Testis (tissue), 3 donors: ENCODE measurements around the gene MRS2. TPM values are rescaled to one million over a fixed set of nuclear protein-coding genes. Genes with fewer than 3 reads are reported as not detected.
"Not testable (repeated sequence)": the region's sequence is repeated elsewhere in the genome, so short reads cannot be mapped to it uniquely, and the experiment has no call there.

Experiments used
- DNase-seq: peaks from one replicate; pipeline ENCODE4 v3.0.0-alpha.2; 2019
- H3K27ac ChIP-seq, 2 donors: fragments of 200-600 bp; sonication (generic); one replicate each; pipeline ENCODE4 v1.5.1; 2019
- H3K27me3 ChIP-seq: fragments of 200-600 bp; sonication (generic); one replicate; pipeline ENCODE4 v1.5.1; 2019
- H3K36me3 ChIP-seq: fragments of 200-600 bp; sonication (generic); one replicate; pipeline ENCODE4 v1.5.1; 2017; ENCODE audit warnings: low read depth; ENCODE audit errors: missing control alignments
- H3K4me1 ChIP-seq: fragments of 200-600 bp; sonication (generic); one replicate; pipeline ENCODE4 v1.5.1; 2019
- H3K4me3 ChIP-seq, 2 donors: fragments of 200-600 bp; sonication (generic); one replicate each; pipeline ENCODE4 v1.5.1; 2017 to 2019
- H3K9me3 ChIP-seq: fragments of 200-600 bp; sonication (generic); one replicate; pipeline ENCODE4 v1.5.1; 2017
- CTCF ChIP-seq, 3 experiments: fragments of 450-650 bp in 2 of 3; fragments of 200-600 bp in 1 of 3; sonication (generic) in 1 of 3; IDR thresholded peaks; one replicate each; pipeline ENCODE4 v1.5.1; 2016 to 2019; ENCODE audit warnings: antibody characterized with exemption in 3 of 3, mild to moderate bottlenecking in 2 of 3, moderate library complexity in 1 of 3
- POLR2A ChIP-seq: fragments of 450-650 bp; IDR thresholded peaks from one replicate; pipeline ENCODE4 v1.6.1; 2017; ENCODE audit warnings: antibody characterized with exemption, mild to moderate bottlenecking, moderate library complexity
- WGBS, 2 donors: methylation state at CpG; one replicate each; pipeline ENCODE4 v1.1.5; 2018; 5-methylcytosine and 5-hydroxymethylcytosine counted together
- intact Hi-C: fragments of 100-400 bp; cut with DNase I; formaldehyde crosslinking; loops from one replicate; pipeline ENCODE4 v1.15.1; 2023; ENCODE audit warnings: low total_unique reads
- polyA plus RNA-seq: library from polyadenylated mRNA; stranded (reverse); fragments of 350-450 nt; fragmentation: Illumina TruSeq; extraction: RNeasy Lipid Tissue Mini Kit (QIAGEN cat#74804); gene quantifications from one replicate; pipeline ENCODE4 v1.2.3, GENCODE V29; 2014; ENCODE audit warnings: low read depth, low replicate concordance; ENCODE audit not compliant: insufficient read depth
- total RNA-seq, 2 donors: library from RNA; depleted of rRNA; stranded (reverse); fragments of >200 nt; gene quantifications; one replicate each; pipeline ENCODE4 v1.2.3, GENCODE V29; 2016

Gene MRS2
- total and polyA plus RNA-seq, 3 donors from 2014 or later, result 16.6 to 27.6 (median 27.2) TPM

GRCh38 chr6:24384369-24385130, 18.2 kb upstream of the MRS2 start:
- H3K27ac ChIP-seq, intact Hi-C loops, H3K4me3 ChIP-seq, H3K9me3 ChIP-seq, H3K36me3 ChIP-seq, H3K4me1 ChIP-seq, DNase-seq, H3K27me3 ChIP-seq: not testable (repeated sequence)
- WGBS, 2 donors, result 73 to 74% methylated on average over 5 of the region's 5 CpGs

- Histone ChIP-seq H3K4me1 (no peaks in the 10 kb centered on the region), H3K27me3 (no peaks in the 10 kb centered on the region), H3K27ac (no peak overlapping the region), H3K36me3 (no peaks in the 10 kb centered on the region), H3K9me3 (no peaks in the 10 kb centered on the region), H3K4me3 (no peak overlapping the region)
- no peak for TF ChIP-seq CTCF (IDR thresholded peaks at IDR 0.05)
- no peak for TF ChIP-seq POLR2A
- intact Hi-C loops, result no loop called here
- WGBS, 2 donors, result 72 to 80% methylated on average over 8 of the region's 8 CpGs
- no peak for DNase-seq
Observed at GRCh38 chr6:24385536-24386269, 17.0 kb upstream of the MRS2 start.

GRCh38 chr6:24387818-24388217, 14.9 kb upstream of the MRS2 start:
- WGBS, 2 donors, result 91 to 100% methylated on average over 1 of the region's 1 CpG
- no peaks in the 10 kb centered on the region for H3K36me3 ChIP-seq
- H3K27me3 ChIP-seq, result no peaks in the 10 kb centered on the region
- no peaks in the 10 kb centered on the region for H3K9me3 ChIP-seq
- no peak for TF ChIP-seq CTCF (IDR thresholded peaks at IDR 0.05)
- no peak for TF ChIP-seq POLR2A
- no peak overlapping the region for H3K27ac ChIP-seq
- no peaks in the 10 kb centered on the region for H3K4me1 ChIP-seq
- H3K4me3 ChIP-seq, result no peak overlapping the region
- DNase-seq, result no peak
- intact Hi-C loops, result no loop called here

GRCh38 chr6:24391208-24391607, 11.5 kb upstream of the MRS2 start:
- WGBS, 2 donors, result 57 to 72% methylated on average over 2 of the region's 2 CpGs
- no peak overlapping the region for H3K4me3 ChIP-seq
- no peak for DNase-seq
- no peak for TF ChIP-seq CTCF (IDR thresholded peaks at IDR 0.05)
- TF ChIP-seq POLR2A, result no peak
- intact Hi-C loops, result no loop called here
- H3K4me1 ChIP-seq, result no peaks in the 10 kb centered on the region
- no peak overlapping the region for H3K27ac ChIP-seq
- no peaks in the 10 kb centered on the region for H3K27me3 ChIP-seq
- H3K9me3 ChIP-seq, result no peaks in the 10 kb centered on the region
- H3K36me3 ChIP-seq, result no peaks in the 10 kb centered on the region

GRCh38 chr6:24391756-24392405, 10.9 kb upstream of the MRS2 start:
- intact Hi-C loops, result no loop called here
- WGBS, 2 donors, result 78 to 87% methylated on average over 2 of the region's 2 CpGs
- no peak for DNase-seq
- Histone ChIP-seq H3K27me3 (no peaks in the 10 kb centered on the region), H3K4me1 (no peaks in the 10 kb centered on the region), H3K9me3 (no peaks in the 10 kb centered on the region), H3K27ac (no peak overlapping the region), H3K4me3 (no peak overlapping the region), H3K36me3 (no peaks in the 10 kb centered on the region)
- TF ChIP-seq POLR2A (no peak), CTCF (IDR thresholded peaks at IDR 0.05) (no peak)
